Measurements from ENCODE around the gene ICAM3. TPM values are rescaled to one million over a fixed set of nuclear protein-coding genes. Genes with fewer than 3 reads are reported as not detected.

Gene ICAM3
- total and polyA plus RNA-seq, 8 donors, result 5.2 to 13.8 (median 6.4) TPM

GRCh38 chr19:10292206-10292788 lies 47.1 kb downstream of the ICAM3 start:
- H3K27ac ChIP-seq, result no peak overlapping the region
- H3K27me3 ChIP-seq, result peaks cover 0 to 47% (median 11%) of the 10 kb centered on the region in 4 donors
- FAIRE-seq (no peak), ATAC-seq (peak; percentile 72 to 85 (median 79)), DNase-seq (peak; percentile 56 to 91 (median 82))
- WGBS, 2 donors, result 2% methylated on average over 42 to 45 of the region's 45 CpGs
- no peaks in the 10 kb centered on the region for H3K9me3 ChIP-seq
- H3K36me3 ChIP-seq, result no peaks in the 10 kb centered on the region
- peaks cover 11 to 22% (median 17%) of the 10 kb centered on the region in 3 donors for H3K4me1 ChIP-seq
- no peak for TF ChIP-seq CTCF (IDR thresholded peaks at IDR 0.05)
- peak overlapping the region in 2 of 4 donors; percentile 26 to 48 for H3K4me3 ChIP-seq
- intact Hi-C loops (cut with DNase I), result no loop called here

- ATAC-seq (peak; percentile 3 to 10 (median 6)), DNase-seq (peak in 2 of 6 donors; percentile 70), FAIRE-seq (no peak)
- H3K36me3 ChIP-seq, result no peaks in the 10 kb centered on the region
- no peaks in the 10 kb centered on the region for H3K9me3 ChIP-seq
- intact Hi-C loops (cut with DNase I), result no loop called here
- H3K27me3 ChIP-seq, result peaks cover 0 to 47% (median 11%) of the 10 kb centered on the region in 4 donors
- H3K4me1 ChIP-seq, result peaks cover 11 to 28% (median 17%) of the 10 kb centered on the region in 3 donors
- peak overlapping the region in 2 of 4 donors; percentile 26 to 48 for H3K4me3 ChIP-seq
- TF ChIP-seq CTCF (IDR thresholded peaks at IDR 0.05), result no peak
- WGBS, 2 donors, result 1 to 2% methylated on average over 49 of the region's 49 CpGs
- no peak overlapping the region for H3K27ac ChIP-seq
Measured at GRCh38 chr19:10291554-10292205, 47.7 kb downstream of the ICAM3 start.

GRCh38 chr19:10290876-10291553 lies 48.4 kb downstream of the ICAM3 start:
- WGBS, 2 donors, result 1 to 3% methylated on average over 57 of the region's 57 CpGs
- Histone ChIP-seq H3K4me3 (peak overlapping the region in 2 of 4 donors; percentile 26 to 48), H3K9me3 (no peaks in the 10 kb centered on the region), H3K27me3 (peaks cover 0 to 45% (median 11%) of the 10 kb centered on the region in 4 donors), H3K4me1 (peaks cover 11 to 29% (median 17%) of the 10 kb centered on the region in 3 donors), H3K27ac (no peak overlapping the region), H3K36me3 (no peaks in the 10 kb centered on the region)
- intact Hi-C loops (cut with DNase I), result no loop called here
- no peak for FAIRE-seq
- DNase-seq, result peak in 2 of 6 donors; percentile 35 to 71
- ATAC-seq, result peak in 3 of 4 donors; percentile 32 to 38 (median 32)
- TF ChIP-seq CTCF (IDR thresholded peaks at IDR 0.05), result no peak

GRCh38 chr19:10290357-10290875 lies 49.0 kb downstream of the ICAM3 start:
- no peak overlapping the region for H3K27ac ChIP-seq
- intact Hi-C loops (cut with DNase I), result no loop called here
- FAIRE-seq (no peak), DNase-seq (no peak), ATAC-seq (no peak)
- TF ChIP-seq CTCF (IDR thresholded peaks at IDR 0.05), result no peak
- no peaks in the 10 kb centered on the region for H3K9me3 ChIP-seq
- H3K27me3 ChIP-seq, result peaks cover 0 to 43% (median 11%) of the 10 kb centered on the region in 4 donors
- peak overlapping the region in 1 of 4 donors; percentile 48 for H3K4me3 ChIP-seq
- H3K36me3 ChIP-seq, result no peaks in the 10 kb centered on the region
- H3K4me1 ChIP-seq, result peaks cover 11 to 26% (median 13%) of the 10 kb centered on the region in 3 donors
- WGBS, 2 donors, result 1 to 3% methylated on average over 30 of the region's 30 CpGs
